ENCODE data around the gene TBX2. TPM values are rescaled to one million over a fixed set of nuclear protein-coding genes. Genes with fewer than 3 reads are reported as not detected.

TBX2 gene
- total RNA-seq, 2 donors from 2014 or later: 5.0 to 5.3 TPM

DNA sequence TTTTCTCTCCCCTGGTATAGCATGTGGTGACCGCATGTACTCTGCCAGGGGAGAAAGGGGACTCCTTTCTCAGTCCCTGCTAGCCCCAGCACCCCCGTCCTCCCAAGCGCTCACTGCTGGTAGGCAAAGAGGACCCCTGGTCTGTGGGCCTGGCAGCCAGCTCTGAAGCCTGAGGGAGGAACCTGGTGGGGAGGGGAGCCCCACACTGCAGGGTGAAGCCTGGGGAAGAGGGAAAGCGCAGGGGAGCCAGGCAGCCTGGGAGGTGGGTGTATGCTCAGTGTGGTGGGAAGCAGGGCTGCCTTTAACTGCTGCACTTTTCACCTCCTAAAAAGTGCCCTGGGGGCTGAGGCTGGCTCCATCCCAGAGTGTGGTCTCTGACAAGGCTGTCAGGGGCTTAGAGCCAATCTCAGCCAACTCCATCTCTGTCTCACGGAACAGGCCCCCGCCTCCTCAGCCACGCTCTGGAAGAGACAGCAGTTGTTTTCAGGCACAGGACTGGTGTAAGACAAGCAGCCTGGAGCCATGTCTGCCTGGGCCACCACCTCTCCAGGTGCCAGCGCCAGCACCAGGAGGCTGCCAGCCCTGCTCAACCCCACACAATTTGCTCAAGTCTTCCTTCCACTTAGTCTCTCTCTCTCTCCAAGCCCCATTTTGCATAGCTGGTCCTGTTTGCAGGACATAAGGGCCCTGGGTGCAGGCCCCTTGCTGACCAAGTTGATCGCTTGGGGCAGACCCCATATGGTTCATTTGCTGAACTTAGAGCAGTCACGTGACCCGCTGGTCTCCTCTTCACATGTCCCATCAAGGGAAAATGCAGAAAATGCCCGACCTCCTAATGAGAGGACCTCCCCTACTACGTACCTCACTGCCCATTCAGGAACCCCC is 14.7 kb upstream of the TBX2 start:
- no peak overlapping the region for H3K4me3 ChIP-seq
- no peaks in the 10 kb centered on the region for H3K27me3 ChIP-seq
- H3K9me3 ChIP-seq: no peaks in the 10 kb centered on the region
- TF ChIP-seq, protein P1, sequence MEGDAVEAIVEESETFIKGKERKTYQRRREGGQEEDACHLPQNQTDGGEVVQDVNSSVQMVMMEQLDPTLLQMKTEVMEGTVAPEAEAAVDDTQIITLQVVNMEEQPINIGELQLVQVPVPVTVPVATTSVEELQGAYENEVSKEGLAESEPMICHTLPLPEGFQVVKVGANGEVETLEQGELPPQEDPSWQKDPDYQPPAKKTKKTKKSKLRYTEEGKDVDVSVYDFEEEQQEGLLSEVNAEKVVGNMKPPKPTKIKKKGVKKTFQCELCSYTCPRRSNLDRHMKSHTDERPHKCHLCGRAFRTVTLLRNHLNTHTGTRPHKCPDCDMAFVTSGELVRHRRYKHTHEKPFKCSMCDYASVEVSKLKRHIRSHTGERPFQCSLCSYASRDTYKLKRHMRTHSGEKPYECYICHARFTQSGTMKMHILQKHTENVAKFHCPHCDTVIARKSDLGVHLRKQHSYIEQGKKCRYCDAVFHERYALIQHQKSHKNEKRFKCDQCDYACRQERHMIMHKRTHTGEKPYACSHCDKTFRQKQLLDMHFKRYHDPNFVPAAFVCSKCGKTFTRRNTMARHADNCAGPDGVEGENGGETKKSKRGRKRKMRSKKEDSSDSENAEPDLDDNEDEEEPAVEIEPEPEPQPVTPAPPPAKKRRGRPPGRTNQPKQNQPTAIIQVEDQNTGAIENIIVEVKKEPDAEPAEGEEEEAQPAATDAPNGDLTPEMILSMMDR (IDR thresholded peaks at IDR 0.05): no peak
- no peak for DNase-seq
- no peak overlapping the region for H3K9ac ChIP-seq (ENCODE audit: low read depth in 2 of 2, low read length in 2 of 2)
- H3K36me3 ChIP-seq: no peaks in the 10 kb centered on the region
- intact Hi-C loops (cut with DNase I): no loop called here
- H3K4me1 ChIP-seq: no peaks in the 10 kb centered on the region
- H3K27ac ChIP-seq: no peak overlapping the region

DNA sequence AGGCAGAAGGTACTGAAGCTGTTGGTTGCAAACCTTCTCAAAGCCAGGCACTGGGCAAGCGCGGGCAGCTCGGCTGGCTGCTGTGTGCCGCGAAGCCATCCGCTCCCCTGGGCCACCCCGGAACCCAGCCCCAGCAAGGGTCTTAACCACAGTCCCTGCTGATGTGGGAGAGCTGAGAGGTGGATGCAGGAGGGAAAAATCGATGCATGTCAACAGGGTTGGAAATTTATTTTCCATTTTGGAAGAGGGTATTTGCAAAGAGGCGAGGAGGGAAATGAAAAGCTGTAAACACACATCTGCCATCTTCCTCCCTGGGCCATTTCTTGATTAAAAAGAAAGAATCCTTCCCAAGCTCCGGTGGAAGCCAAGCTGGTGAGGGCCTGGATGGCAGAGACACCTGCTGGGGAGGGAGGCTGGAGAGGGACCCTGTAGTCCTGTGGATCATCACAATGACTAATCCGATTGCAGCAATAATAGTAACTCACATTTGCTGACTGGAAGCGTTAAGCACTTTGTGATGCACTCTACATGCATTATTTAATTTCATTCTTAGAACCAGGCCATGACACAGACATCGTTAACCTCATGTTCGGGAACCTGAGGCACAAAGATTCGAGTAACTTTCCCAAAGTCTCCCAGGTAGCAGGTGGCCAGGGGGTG is 13.9 kb upstream of the TBX2 start:
- intact Hi-C loops (cut with DNase I): no loop called here
- Histone ChIP-seq H3K9ac (ENCODE audit: low read depth in 2 of 2, low read length in 2 of 2) (no peak overlapping the region), H3K4me1 (no peaks in the 10 kb centered on the region), H3K27ac (no peak overlapping the region), H3K36me3 (no peaks in the 10 kb centered on the region), H3K4me3 (no peak overlapping the region), H3K9me3 (no peaks in the 10 kb centered on the region), H3K27me3 (no peaks in the 10 kb centered on the region)
- TF ChIP-seq, protein P1 (IDR thresholded peaks at IDR 0.05): no peak
- DNase-seq: no peak

DNA sequence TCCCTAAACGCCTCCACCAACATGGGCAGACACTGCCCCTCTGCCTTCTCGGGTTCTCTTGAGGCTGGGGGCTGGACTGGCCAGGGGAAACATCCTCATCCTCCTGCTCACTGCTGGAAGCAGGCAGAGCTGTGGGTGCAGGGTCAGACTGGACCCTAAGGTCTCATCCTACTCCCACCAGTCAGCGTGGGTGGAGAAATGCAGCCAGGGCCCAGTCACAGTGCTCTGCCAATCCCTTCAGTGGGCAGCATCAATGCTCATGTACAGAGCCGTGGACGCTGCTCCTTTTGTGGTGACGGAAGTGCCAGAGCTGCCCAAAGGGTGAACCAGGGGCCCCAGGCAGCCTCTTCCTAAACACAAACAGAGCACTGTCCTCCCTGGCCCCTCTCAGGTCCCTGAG is 13.4 kb upstream of the TBX2 start:
- no peaks in the 10 kb centered on the region for H3K36me3 ChIP-seq
- no peaks in the 10 kb centered on the region for H3K4me1 ChIP-seq
- no peak for DNase-seq
- intact Hi-C loops (cut with DNase I): no loop called here
- TF ChIP-seq, protein P1 (IDR thresholded peaks at IDR 0.05): no peak
- H3K4me3 ChIP-seq: no peak overlapping the region
- no peak overlapping the region for H3K27ac ChIP-seq
- no peaks in the 10 kb centered on the region for H3K9me3 ChIP-seq
- H3K27me3 ChIP-seq: no peaks in the 10 kb centered on the region
- no peak overlapping the region for H3K9ac ChIP-seq (ENCODE audit: low read depth in 2 of 2, low read length in 2 of 2)

DNA sequence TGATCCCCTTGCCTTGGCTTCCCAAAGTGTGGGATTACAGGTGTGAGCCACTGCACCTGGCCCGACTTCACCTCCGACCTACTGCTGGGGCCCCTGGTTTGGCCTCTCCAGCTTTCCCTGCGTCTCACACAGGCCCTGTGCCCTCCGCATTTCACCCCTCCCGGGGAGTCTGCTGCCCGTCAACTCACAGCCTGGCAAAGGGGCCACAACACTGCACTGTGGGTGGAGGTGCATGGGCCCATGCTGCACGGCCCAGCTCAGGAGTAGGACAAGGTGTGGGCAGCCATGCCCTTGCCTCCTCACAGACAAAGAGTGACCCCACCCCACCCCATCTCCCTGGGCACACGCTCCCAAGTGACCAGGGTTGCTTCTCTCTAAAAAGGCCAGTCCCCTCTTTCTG is 12.6 kb upstream of the TBX2 start:
- H3K9ac ChIP-seq (ENCODE audit: low read depth in 2 of 2, low read length in 2 of 2): no peak overlapping the region
- no peak overlapping the region for H3K27ac ChIP-seq
- H3K4me1 ChIP-seq: no peaks in the 10 kb centered on the region
- TF ChIP-seq, protein P1 (IDR thresholded peaks at IDR 0.05): no peak
- no peaks in the 10 kb centered on the region for H3K27me3 ChIP-seq
- no peaks in the 10 kb centered on the region for H3K9me3 ChIP-seq
- no peak for DNase-seq
- H3K36me3 ChIP-seq: no peaks in the 10 kb centered on the region
- intact Hi-C loops (cut with DNase I): no loop called here
- H3K4me3 ChIP-seq: no peak overlapping the region

DNA sequence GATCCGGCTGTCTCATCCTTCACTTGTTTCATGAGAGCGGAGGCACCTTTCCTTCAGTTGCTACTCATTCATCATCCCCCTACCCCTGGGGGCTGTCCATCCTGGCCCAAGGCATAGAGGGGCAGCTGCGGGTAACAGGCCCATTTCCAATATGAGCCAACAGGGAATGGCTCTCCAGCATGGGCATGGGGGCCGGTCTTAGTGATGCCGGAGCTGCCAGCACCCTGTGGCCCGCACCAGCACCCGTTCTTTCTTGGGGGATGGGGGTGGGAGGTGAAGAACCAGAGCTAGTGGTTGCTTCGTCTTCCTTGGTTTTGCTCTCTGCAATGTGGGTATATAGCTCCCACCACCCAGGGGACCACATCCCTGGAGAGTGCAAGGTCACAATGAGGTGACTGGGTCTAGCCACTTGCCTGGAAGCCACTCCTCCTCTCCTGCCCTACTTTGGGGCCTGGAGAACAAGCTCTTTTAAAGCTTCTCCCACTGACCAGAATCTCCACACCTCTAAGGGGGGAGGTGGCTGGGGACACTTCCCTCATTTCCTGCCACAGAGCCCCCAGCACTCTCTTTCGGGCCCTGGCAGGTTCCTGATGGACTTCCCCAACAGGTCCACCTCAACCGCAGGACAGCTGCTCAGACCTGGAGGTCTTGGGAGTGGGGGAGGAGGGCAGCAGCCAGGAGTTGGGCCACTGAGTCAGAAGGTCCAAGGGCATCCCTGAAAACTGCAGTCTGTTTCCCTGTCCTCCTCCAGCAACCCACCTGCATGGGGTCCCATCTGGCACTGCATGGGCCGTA is 11.9 kb upstream of the TBX2 start:
- TF ChIP-seq, protein P1 (IDR thresholded peaks at IDR 0.05): no peak
- Histone ChIP-seq H3K4me3 (no peak overlapping the region), H3K9me3 (no peaks in the 10 kb centered on the region), H3K27me3 (no peaks in the 10 kb centered on the region), H3K4me1 (no peaks in the 10 kb centered on the region), H3K36me3 (no peaks in the 10 kb centered on the region), H3K9ac (ENCODE audit: low read depth in 2 of 2, low read length in 2 of 2) (no peak overlapping the region), H3K27ac (no peak overlapping the region)
- intact Hi-C loops (cut with DNase I): no loop called here
- no peak for DNase-seq

All from colonic mucosa (tissue), 4 donors.